Spleen (tissue), 7 donors: ENCODE measurements around the gene SLC8A1.

ENCODE experiments used
- POLR2AphosphoS5 ChIP-seq, 3 donors: sonication (generic); formaldehyde crosslinking; IDR thresholded peaks; one replicate each; pipeline ENCODE4 v1.5.1; 2017; ENCODE audit warnings: antibody characterized with exemption in 3 of 3
- TF ChIP-seq, protein P1 (sequence below), 11 experiments: fragments of 200-600 bp in 7 of 11; fragments of 450-650 bp in 4 of 11; sonication (generic) in 4 of 11; IDR thresholded peaks in 8 of 11; conservative IDR thresholded peaks in 3 of 11; 1 replicate in 7 of 11; 2 replicates in 4 of 11; pipeline versions ENCODE4 v1.4.0 to v1.8.0; 2016 to 2021; ENCODE audit warnings: antibody characterized with exemption in 11 of 11, inconsistent platforms in 4 of 11, mild to moderate bottlenecking in 1 of 11
- donor health status: DM: no; HTN: no; CAD: no; lungs with moderate emphysema.
- donor health status: DM: no; HTN: no; CAD: no.
- donor health status: DM: no; HTN: no; CAD: no.

DNA sequence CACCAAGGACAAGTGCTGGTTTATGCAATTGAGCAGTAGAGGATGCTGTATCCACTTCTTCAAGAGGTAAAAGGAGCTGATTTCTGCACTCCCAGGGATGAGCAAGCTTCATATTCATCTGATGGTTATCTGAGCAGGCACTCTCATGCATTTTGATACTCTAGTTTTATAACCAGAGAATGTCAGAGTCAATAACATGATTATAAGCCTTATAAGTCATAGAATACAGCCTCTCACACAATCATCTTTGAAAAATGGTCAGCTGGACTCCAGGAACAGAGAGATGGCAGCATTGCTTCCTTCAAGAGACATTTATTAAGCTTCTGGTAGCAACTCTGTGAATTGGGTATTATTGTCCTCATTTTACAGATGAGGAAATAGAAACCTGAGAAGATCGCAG, 167.1 kb downstream of the SLC8A1 start:
- TF ChIP-seq, protein P1, sequence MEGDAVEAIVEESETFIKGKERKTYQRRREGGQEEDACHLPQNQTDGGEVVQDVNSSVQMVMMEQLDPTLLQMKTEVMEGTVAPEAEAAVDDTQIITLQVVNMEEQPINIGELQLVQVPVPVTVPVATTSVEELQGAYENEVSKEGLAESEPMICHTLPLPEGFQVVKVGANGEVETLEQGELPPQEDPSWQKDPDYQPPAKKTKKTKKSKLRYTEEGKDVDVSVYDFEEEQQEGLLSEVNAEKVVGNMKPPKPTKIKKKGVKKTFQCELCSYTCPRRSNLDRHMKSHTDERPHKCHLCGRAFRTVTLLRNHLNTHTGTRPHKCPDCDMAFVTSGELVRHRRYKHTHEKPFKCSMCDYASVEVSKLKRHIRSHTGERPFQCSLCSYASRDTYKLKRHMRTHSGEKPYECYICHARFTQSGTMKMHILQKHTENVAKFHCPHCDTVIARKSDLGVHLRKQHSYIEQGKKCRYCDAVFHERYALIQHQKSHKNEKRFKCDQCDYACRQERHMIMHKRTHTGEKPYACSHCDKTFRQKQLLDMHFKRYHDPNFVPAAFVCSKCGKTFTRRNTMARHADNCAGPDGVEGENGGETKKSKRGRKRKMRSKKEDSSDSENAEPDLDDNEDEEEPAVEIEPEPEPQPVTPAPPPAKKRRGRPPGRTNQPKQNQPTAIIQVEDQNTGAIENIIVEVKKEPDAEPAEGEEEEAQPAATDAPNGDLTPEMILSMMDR (IDR thresholded peaks at IDR 0.05 in 8 of 11, conservative IDR thresholded peaks at IDR 0.05 in 3 of 11): no peak
- TF ChIP-seq POLR2AphosphoS5 (IDR thresholded peaks at IDR 0.05): no peak
